Hepatocyte (in vitro differentiated cells): ENCODE data around the gene MAPKAP1. TPM values are rescaled to one million over a fixed set of nuclear protein-coding genes. Genes with fewer than 3 reads are reported as not detected.

Experiments used
- DNase-seq: peaks from one replicate; pipeline ENCODE4 v3.0.0-alpha.2; 2016; ENCODE audit warnings: low spot score
- H2AFZ ChIP-seq: fragments of 200-600 bp; sonication (generic); 2 replicates; pipeline ENCODE4 v1.6.0; 2016; ENCODE audit warnings: antibody characterized with exemption, mild to moderate bottlenecking
- H3K27ac ChIP-seq: fragments of 200-600 bp; sonication (generic); 2 replicates; pipeline ENCODE4 v1.5.1; 2016; ENCODE audit warnings: mild to moderate bottlenecking
- H3K27me3 ChIP-seq: fragments of 200-600 bp; sonication (generic); 2 replicates; pipeline ENCODE4 v1.6.1; 2016
- H3K36me3 ChIP-seq: fragments of 200-600 bp; sonication (generic); replicated peaks from 2 replicates; pipeline ENCODE4 v1.5.1; 2016; ENCODE audit warnings: low read depth; ENCODE audit not compliant: insufficient read depth
- H3K4me1 ChIP-seq: fragments of 200-600 bp; sonication (generic); 2 replicates; pipeline ENCODE4 v1.5.1; 2016; ENCODE audit warnings: mild to moderate bottlenecking, moderate library complexity; ENCODE audit not compliant: insufficient read depth
- H3K4me2 ChIP-seq: fragments of 200-600 bp; sonication (generic); 2 replicates; pipeline ENCODE4 v1.6.0; 2016
- H3K4me3 ChIP-seq: fragments of 200-600 bp; sonication (generic); 2 replicates; pipeline ENCODE4 v1.5.1; 2016; ENCODE audit warnings: mild to moderate bottlenecking
- H3K79me2 ChIP-seq: fragments of 200-600 bp; sonication (generic); 2 replicates; pipeline ENCODE4 v1.6.0; 2017; ENCODE audit warnings: mild to moderate bottlenecking
- H3K9me2 ChIP-seq: fragments of 200-600 bp; sonication (generic); replicated peaks from 2 replicates; pipeline ENCODE4 v1.6.0; 2017; ENCODE audit warnings: mild to moderate bottlenecking; ENCODE audit not compliant: insufficient read depth
- H3K9me3 ChIP-seq: fragments of 200-600 bp; sonication (generic); 2 replicates; pipeline ENCODE4 v1.5.1; 2016; ENCODE audit warnings: low read depth, mild to moderate bottlenecking
- H4K20me1 ChIP-seq: fragments of 200-600 bp; sonication (generic); 2 replicates; pipeline ENCODE4 v1.6.0; 2016; ENCODE audit warnings: mild to moderate bottlenecking; ENCODE audit not compliant: insufficient read depth, poor library complexity, severe bottlenecking
- CTCF ChIP-seq: fragments of 200-600 bp; sonication (generic); IDR thresholded peaks from 2 replicates; pipeline ENCODE4 v1.5.1; 2016; ENCODE audit warnings: antibody characterized with exemption, mild to moderate bottlenecking; ENCODE audit not compliant: poor library complexity
- EZH2 ChIP-seq: fragments of 200-600 bp; sonication (generic); IDR thresholded peaks from 2 replicates; pipeline ENCODE4 v1.6.1; 2016; ENCODE audit warnings: antibody characterized with exemption, mild to moderate bottlenecking, borderline replicate concordance
- EZH2phosphoT487 ChIP-seq: fragments of 200-600 bp; sonication (generic); IDR thresholded peaks from one replicate; pipeline ENCODE4 v1.6.1; 2018; ENCODE audit warnings: antibody characterized with exemption, mild to moderate bottlenecking, low read depth, moderate library complexity; ENCODE audit not compliant: unreplicated experiment, severe bottlenecking
- WGBS: methylation state at CpG from one replicate; pipeline ENCODE4 v1.1.6; 2016; ENCODE audit warnings: low lambda C conversion rate; ENCODE audit errors: missing lambda C conversion rate; 5-methylcytosine and 5-hydroxymethylcytosine counted together
- polyA plus RNA-seq: library from polyadenylated mRNA; unstranded; fragments of >200 nt; fragmentation: Nextera tagmentation; extraction: Ambion mirVana; gene quantifications from 2 replicates; pipeline ENCODE4 v1.2.1, GENCODE V29; 2016
- total RNA-seq: library from RNA; depleted of rRNA; stranded (reverse); fragments of >200 nt; gene quantifications from 2 replicates; pipeline ENCODE4 v1.2.3, GENCODE V29; 2014

MAPKAP1 gene
- total and polyA plus RNA-seq, 2 experiments from 2014 or later = 74.5 to 79.4 TPM

- H3K4me1 ChIP-seq = no peaks in the 10 kb centered on the region
- H3K4me3 ChIP-seq = no peak overlapping the region
- no peaks in the 10 kb centered on the region for H3K9me3 ChIP-seq
- no peaks in the 10 kb centered on the region for H3K36me3 ChIP-seq
- H4K20me1 ChIP-seq = no peaks in the 10 kb centered on the region
- H3K27ac ChIP-seq = no peak overlapping the region
- TF ChIP-seq EZH2phosphoT487 (no peak), CTCF (no peak), EZH2 (no peak)
- no peak overlapping the region for H3K4me2 ChIP-seq
- H2AFZ ChIP-seq = no peak overlapping the region
- no peak for DNase-seq
- no peaks in the 10 kb centered on the region for H3K79me2 ChIP-seq
- WGBS = 86% methylated on average over 3 of the region's 3 CpGs
- H3K9me2 ChIP-seq = no peaks in the 10 kb centered on the region
- H3K27me3 ChIP-seq = no peaks in the 10 kb centered on the region
Measured at GRCh38 chr9:125418404-125418803, 288.6 kb downstream of the MAPKAP1 start.

GRCh38 chr9:125416517-125416916 is 290.5 kb downstream of the MAPKAP1 start:
- H4K20me1 ChIP-seq = no peaks in the 10 kb centered on the region
- H3K4me3 ChIP-seq = no peak overlapping the region
- no peaks in the 10 kb centered on the region for H3K79me2 ChIP-seq
- no peaks in the 10 kb centered on the region for H3K9me3 ChIP-seq
- no peaks in the 10 kb centered on the region for H3K36me3 ChIP-seq
- no peak overlapping the region for H3K27ac ChIP-seq
- no peak overlapping the region for H3K4me2 ChIP-seq
- no peaks in the 10 kb centered on the region for H3K27me3 ChIP-seq
- no peaks in the 10 kb centered on the region for H3K9me2 ChIP-seq
- no peak overlapping the region for H2AFZ ChIP-seq
- DNase-seq = no peak
- TF ChIP-seq EZH2phosphoT487 (no peak), CTCF (no peak), EZH2 (no peak)
- 96% methylated on average over 8 of the region's 8 CpGs for WGBS
- H3K4me1 ChIP-seq = no peaks in the 10 kb centered on the region

DNA sequence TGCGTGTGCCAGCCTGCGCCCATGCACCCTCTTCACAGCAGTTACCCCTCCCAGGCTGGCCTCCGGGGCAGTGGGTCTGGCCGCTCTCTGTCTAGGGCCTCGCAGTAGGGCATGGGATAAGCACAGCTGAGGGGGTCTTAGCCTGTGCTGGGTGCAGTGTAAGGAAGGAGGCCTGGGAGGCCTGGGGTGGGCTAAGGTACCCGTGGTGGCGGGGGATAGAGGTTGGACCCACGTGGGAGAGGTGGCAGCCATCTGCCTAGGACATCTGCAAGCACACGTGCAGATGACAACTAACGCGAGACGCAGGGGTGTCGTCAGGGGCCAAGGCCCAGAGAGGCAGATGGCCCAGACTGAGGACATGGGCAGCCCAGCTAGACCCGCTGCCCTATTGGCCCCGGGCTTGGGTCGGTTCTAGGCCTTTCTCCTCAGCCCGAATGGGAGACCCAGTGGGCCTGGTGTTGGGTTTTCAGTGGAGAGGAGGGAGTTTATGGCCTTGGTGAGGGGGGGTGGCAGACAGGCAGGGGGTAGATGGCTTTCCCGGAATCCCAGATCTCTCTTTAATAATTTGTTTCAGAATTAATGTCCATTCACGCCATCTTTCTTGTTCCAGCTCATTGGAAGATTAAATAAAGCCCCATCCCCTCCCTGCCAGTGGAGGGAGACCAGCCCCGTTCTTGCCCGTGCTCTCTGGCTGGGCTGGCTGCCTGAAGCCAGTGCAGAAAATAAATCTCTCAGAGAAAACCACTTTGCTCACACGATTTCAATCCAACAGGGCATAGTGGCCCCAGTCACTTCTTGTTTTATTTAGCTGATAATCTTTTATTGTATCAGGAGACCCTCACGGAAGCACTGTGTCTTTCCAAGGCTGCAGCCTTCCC is 291.2 kb downstream of the MAPKAP1 start:
- no peaks in the 10 kb centered on the region for H3K9me3 ChIP-seq
- no peaks in the 10 kb centered on the region for H3K9me2 ChIP-seq
- H3K27ac ChIP-seq = no peak overlapping the region
- no peak overlapping the region for H3K4me2 ChIP-seq
- no peaks in the 10 kb centered on the region for H3K79me2 ChIP-seq
- no peaks in the 10 kb centered on the region for H4K20me1 ChIP-seq
- DNase-seq = no peak
- H3K36me3 ChIP-seq = no peaks in the 10 kb centered on the region
- H3K4me1 ChIP-seq = no peaks in the 10 kb centered on the region
- 91% methylated on average over 23 of the region's 23 CpGs for WGBS
- no peaks in the 10 kb centered on the region for H3K27me3 ChIP-seq
- H3K4me3 ChIP-seq = no peak overlapping the region
- no peak overlapping the region for H2AFZ ChIP-seq
- no peak for TF ChIP-seq EZH2
- no peak for TF ChIP-seq EZH2phosphoT487
- TF ChIP-seq CTCF = no peak
